HPDE6-E6E7 (cell line): ENCODE results near the gene C1orf226.

ENCODE experiments used
- DNase-seq: peaks from one replicate; pipeline ENCODE4 v3.0.0; 2011; ENCODE audit warnings: missing footprints; ENCODE audit errors: extremely low spot score

The C1orf226 gene

GRCh38 chr1:162365284-162366020 lies 16.1 kb upstream of the C1orf226 start:
- no peak for DNase-seq

- no peak for DNase-seq
Measured at GRCh38 chr1:162366149-162366548, 15.4 kb upstream of the C1orf226 start.

- no peak for DNase-seq
Measured at GRCh38 chr1:162366671-162367070, 14.9 kb upstream of the C1orf226 start.

GRCh38 chr1:162367073-162367472 lies 14.5 kb upstream of the C1orf226 start:
- no peak for DNase-seq

GRCh38 chr1:162367772-162368171 lies 13.8 kb upstream of the C1orf226 start:
- no peak for DNase-seq

GRCh38 chr1:162368451-162368850 lies 13.1 kb upstream of the C1orf226 start:
- DNase-seq = no peak

- no peak for DNase-seq
Measured at GRCh38 chr1:162369571-162369970, 12.0 kb upstream of the C1orf226 start.

GRCh38 chr1:162370161-162370560 lies 11.4 kb upstream of the C1orf226 start:
- no peak for DNase-seq

- no peak for DNase-seq
Measured at GRCh38 chr1:162370721-162371120, 10.8 kb upstream of the C1orf226 start.

GRCh38 chr1:162371611-162372010 lies 9.9 kb upstream of the C1orf226 start:
- peak; percentile 51 for DNase-seq

GRCh38 chr1:162372159-162373071 lies 9.1 kb upstream of the C1orf226 start:
- DNase-seq = no peak

- DNase-seq = no peak
Measured at GRCh38 chr1:162373072-162373427, 8.5 kb upstream of the C1orf226 start.

- DNase-seq = peak; percentile 43
Measured at GRCh38 chr1:162373541-162374260, 7.8 kb upstream of the C1orf226 start.

- DNase-seq = no peak
Measured at GRCh38 chr1:162374406-162374805, 7.1 kb upstream of the C1orf226 start.

GRCh38 chr1:162375463-162375862 lies 6.1 kb upstream of the C1orf226 start:
- no peak for DNase-seq

GRCh38 chr1:162376691-162377090 lies 4.8 kb upstream of the C1orf226 start, which contains the start of gene SPATA46:
TSS of gene SPATA46 (minus strand) at chr1:162376854. CDS start at chr1:162376790, 64 bp downstream.
- DNase-seq = no peak

- no peak for DNase-seq
Measured at GRCh38 chr1:162380061-162380846, 1.3 kb upstream of the C1orf226 start.

- DNase-seq = no peak
Measured at GRCh38 chr1:162381941-162382750, 618 bp downstream of the C1orf226 start.

- DNase-seq = no peak
Measured at GRCh38 chr1:162383091-162383490, 1.6 kb downstream of the C1orf226 start.

GRCh38 chr1:162383516-162383915 lies 2.0 kb downstream of the C1orf226 start:
- no peak for DNase-seq
